ENCODE results near the gene COX11.

- TF ChIP-seq EZH2 (IDR thresholded peaks at IDR 0.05; ENCODE audit: insufficient read depth, poor library complexity, severe bottlenecking) (no peak), EZH2phosphoT487 (IDR thresholded peaks at IDR 0.05; ENCODE audit: insufficient read depth, low read depth) (no peak)
These were observed 21.1 kb downstream of the COX11 start for GRCh38 chr17:54947396-54947795.
